ENCODE data around the gene TNNI3K. TPM values are rescaled to one million over a fixed set of nuclear protein-coding genes. Genes with fewer than 3 reads are reported as not detected.

Gene TNNI3K
- total RNA-seq, 2 experiments from 2014 or later, result 0.37 to 0.59 TPM

- DNase-seq, result no peak
- peaks cover 2% of the 10 kb centered on the region for H3K27me3 Mint-ChIP-seq
- intact Hi-C loops (cut with DNase I, micrococcal nuclease), result no loop called here
- ChIA-PET POLR2A (no interaction called here), CTCF (interaction anchor here (1.7 kb wide), 1 partner anchor 10 kb away, joined by 3 read pairs; no protein-coding TSS in a partner anchor)
- H3K4me1 Mint-ChIP-seq, result no peaks in the 10 kb centered on the region
- no peaks in the 10 kb centered on the region for H3K36me3 Mint-ChIP-seq (ENCODE audit: low read depth)
- no peak for ATAC-seq
- no peaks in the 10 kb centered on the region for H3K9me3 Mint-ChIP-seq (ENCODE audit: low read depth)
- no peak overlapping the region for H3K27ac Mint-ChIP-seq
- H3K4me3 Mint-ChIP-seq, result no peak overlapping the region
Observed at GRCh38 chr1:74478979-74479378, 243.8 kb downstream of the TNNI3K start.

GRCh38 chr1:74480068-74480467 lies 244.9 kb downstream of the TNNI3K start:
- no peak overlapping the region for H3K27ac Mint-ChIP-seq
- no peak overlapping the region for H3K4me3 Mint-ChIP-seq
- ChIA-PET POLR2A (no interaction called here), CTCF (no interaction called here)
- peaks cover 4% of the 10 kb centered on the region for H3K27me3 Mint-ChIP-seq
- no peaks in the 10 kb centered on the region for H3K9me3 Mint-ChIP-seq (ENCODE audit: low read depth)
- no peak for DNase-seq
- H3K4me1 Mint-ChIP-seq, result no peaks in the 10 kb centered on the region
- H3K36me3 Mint-ChIP-seq (ENCODE audit: low read depth), result no peaks in the 10 kb centered on the region
- intact Hi-C loops (cut with DNase I, micrococcal nuclease), result no loop called here
- ATAC-seq, result no peak

GRCh38 chr1:74481607-74482006 lies 246.4 kb downstream of the TNNI3K start:
- H3K9me3 Mint-ChIP-seq (ENCODE audit: low read depth), result no peaks in the 10 kb centered on the region
- POLR2A ChIA-PET, result no interaction called here
- H3K27me3 Mint-ChIP-seq, result peaks cover 2% of the 10 kb centered on the region
- no peaks in the 10 kb centered on the region for H3K4me1 Mint-ChIP-seq
- no peaks in the 10 kb centered on the region for H3K36me3 Mint-ChIP-seq (ENCODE audit: low read depth)
- H3K27ac Mint-ChIP-seq, result no peak overlapping the region
- CTCF ChIA-PET, result no interaction called here
- DNase-seq, result no peak
- ATAC-seq, result no peak
- intact Hi-C loops (cut with DNase I, micrococcal nuclease), result no loop called here
- H3K4me3 Mint-ChIP-seq, result no peak overlapping the region

- DNase-seq (no peak), ATAC-seq (no peak)
- Mint-ChIP-seq H3K4me3 (no peak overlapping the region), H3K4me1 (no peaks in the 10 kb centered on the region), H3K9me3 (ENCODE audit: low read depth) (no peaks in the 10 kb centered on the region), H3K27me3 (peaks cover 2% of the 10 kb centered on the region), H3K27ac (no peak overlapping the region), H3K36me3 (ENCODE audit: low read depth) (no peaks in the 10 kb centered on the region)
- ChIA-PET CTCF (no interaction called here), POLR2A (no interaction called here)
- intact Hi-C loops (cut with DNase I, micrococcal nuclease), result no loop called here
Observed at GRCh38 chr1:74485622-74486021, 250.4 kb downstream of the TNNI3K start.

- H3K36me3 Mint-ChIP-seq (ENCODE audit: low read depth), result no peaks in the 10 kb centered on the region
- POLR2A ChIA-PET, result no interaction called here
- no peaks in the 10 kb centered on the region for H3K4me1 Mint-ChIP-seq
- H3K4me3 Mint-ChIP-seq, result no peak overlapping the region
- DNase-seq (no peak), ATAC-seq (no peak)
- intact Hi-C loops (cut with DNase I, micrococcal nuclease), result no loop called here
- CTCF ChIA-PET, result no interaction called here
- no peak overlapping the region for H3K27ac Mint-ChIP-seq
- peaks cover 2% of the 10 kb centered on the region for H3K27me3 Mint-ChIP-seq
- no peaks in the 10 kb centered on the region for H3K9me3 Mint-ChIP-seq (ENCODE audit: low read depth)
Observed at GRCh38 chr1:74486036-74486435, 250.8 kb downstream of the TNNI3K start.

- no peak for ATAC-seq
- Mint-ChIP-seq H3K4me1 (no peaks in the 10 kb centered on the region), H3K9me3 (ENCODE audit: low read depth) (no peaks in the 10 kb centered on the region), H3K4me3 (no peak overlapping the region), H3K27ac (no peak overlapping the region), H3K36me3 (ENCODE audit: low read depth) (no peaks in the 10 kb centered on the region), H3K27me3 (no peaks in the 10 kb centered on the region)
- intact Hi-C loops (cut with DNase I, micrococcal nuclease), result no loop called here
- ChIA-PET CTCF (no interaction called here), POLR2A (no interaction called here)
- DNase-seq, result no peak
Observed at GRCh38 chr1:74496669-74497068, 261.5 kb downstream of the TNNI3K start.

GRCh38 chr1:74498901-74499300 lies 263.7 kb downstream of the TNNI3K start:
- Mint-ChIP-seq H3K4me1 (no peaks in the 10 kb centered on the region), H3K27me3 (peaks cover 1% of the 10 kb centered on the region), H3K9me3 (ENCODE audit: low read depth) (no peaks in the 10 kb centered on the region), H3K36me3 (ENCODE audit: low read depth) (no peaks in the 10 kb centered on the region), H3K4me3 (no peak overlapping the region), H3K27ac (no peak overlapping the region)
- CTCF ChIA-PET, result no interaction called here
- intact Hi-C loops (cut with DNase I, micrococcal nuclease), result no loop called here
- DNase-seq (no peak), ATAC-seq (no peak)
- POLR2A ChIA-PET, result no interaction called here

GRCh38 chr1:74502432-74502831 lies 267.2 kb downstream of the TNNI3K start:
- H3K36me3 Mint-ChIP-seq (ENCODE audit: low read depth), result no peaks in the 10 kb centered on the region
- H3K27me3 Mint-ChIP-seq, result peaks cover 5% of the 10 kb centered on the region
- no peak overlapping the region for H3K4me3 Mint-ChIP-seq
- no peak for DNase-seq
- H3K4me1 Mint-ChIP-seq, result no peaks in the 10 kb centered on the region
- ChIA-PET CTCF (interaction anchor here (1.7 to 2.0 kb wide), 2 partner anchors 10 to 432 kb away, joined by 3 to 9 read pairs; partner anchors contain the start of gene LRRC53), POLR2A (no interaction called here)
- intact Hi-C loops (cut with DNase I, micrococcal nuclease), result loop anchor here in 1 of 2 experiments (10.0 kb wide), 1 partner anchor 182 kb away; no protein-coding TSS in a partner anchor
- H3K9me3 Mint-ChIP-seq (ENCODE audit: low read depth), result no peaks in the 10 kb centered on the region
- no peak for ATAC-seq
- H3K27ac Mint-ChIP-seq, result no peak overlapping the region

- Mint-ChIP-seq H3K27me3 (peaks cover 5% of the 10 kb centered on the region), H3K36me3 (ENCODE audit: low read depth) (no peaks in the 10 kb centered on the region), H3K4me1 (no peaks in the 10 kb centered on the region), H3K9me3 (ENCODE audit: low read depth) (no peaks in the 10 kb centered on the region), H3K27ac (no peak overlapping the region), H3K4me3 (no peak overlapping the region)
- ATAC-seq (no peak), DNase-seq (no peak)
- ChIA-PET CTCF (interaction anchor here (0.7 to 2.0 kb wide), 6 partner anchors 8 to 432 kb away, joined by 3 to 9 read pairs (median 4); partner anchors contain the start of gene LRRC53), POLR2A (no interaction called here)
- intact Hi-C loops (cut with DNase I, micrococcal nuclease), result loop anchor here in 1 of 2 experiments (10.0 kb wide), 1 partner anchor 182 kb away; no protein-coding TSS in a partner anchor
Observed at GRCh38 chr1:74502858-74503257, 267.7 kb downstream of the TNNI3K start.

GRCh38 chr1:74504125-74504932 lies 269.1 kb downstream of the TNNI3K start:
- no peak overlapping the region for H3K27ac Mint-ChIP-seq
- H3K27me3 Mint-ChIP-seq, result peaks cover 5% of the 10 kb centered on the region
- intact Hi-C loops (cut with DNase I, micrococcal nuclease), result loop anchor here in 1 of 2 experiments (10.0 kb wide), 1 partner anchor 180 kb away; no protein-coding TSS in a partner anchor
- POLR2A ChIA-PET, result no interaction called here
- H3K4me1 Mint-ChIP-seq, result no peaks in the 10 kb centered on the region
- CTCF ChIA-PET, result interaction anchor here (0.6 to 2.0 kb wide), 8 partner anchors 8 to 963 kb away, joined by 3 to 9 read pairs (median 4); partner anchors contain the start of gene LRRC53
- DNase-seq (peak; percentile 68), ATAC-seq (peak; percentile 81)
- no peaks in the 10 kb centered on the region for H3K9me3 Mint-ChIP-seq (ENCODE audit: low read depth)
- no peaks in the 10 kb centered on the region for H3K36me3 Mint-ChIP-seq (ENCODE audit: low read depth)
- H3K4me3 Mint-ChIP-seq, result no peak overlapping the region

- H3K36me3 Mint-ChIP-seq (ENCODE audit: low read depth), result no peaks in the 10 kb centered on the region
- intact Hi-C loops (cut with DNase I, micrococcal nuclease), result loop anchor here in 1 of 2 experiments (10.0 kb wide), 1 partner anchor 180 kb away; no protein-coding TSS in a partner anchor
- peaks cover 5% of the 10 kb centered on the region for H3K27me3 Mint-ChIP-seq
- CTCF ChIA-PET, result interaction anchor here (0.7 to 1.0 kb wide), 2 partner anchors 12 to 109 kb away, joined by 3 to 4 read pairs; no protein-coding TSS in a partner anchor
- POLR2A ChIA-PET, result no interaction called here
- H3K9me3 Mint-ChIP-seq (ENCODE audit: low read depth), result no peaks in the 10 kb centered on the region
- H3K27ac Mint-ChIP-seq, result no peak overlapping the region
- H3K4me3 Mint-ChIP-seq, result no peak overlapping the region
- H3K4me1 Mint-ChIP-seq, result no peaks in the 10 kb centered on the region
- no peak for ATAC-seq
- DNase-seq, result no peak
Observed at GRCh38 chr1:74504933-74505512, 269.8 kb downstream of the TNNI3K start.
